ENCODE measurements around the gene RFX3.

RFX3 gene

GRCh38 chr9:3553076-3553765 lies 27.4 kb upstream of the RFX3 start:
- H3K4me3 ChIP-seq (ENCODE audit: low read length in 2 of 2): no peak overlapping the region
- no CpG with 5 or more reads among the region's 3 CpGs for WGBS, 2 donors (ENCODE audit: extremely low coverage in 2 of 2, insufficient read length in 2 of 2, insufficient replicate concordance in 1 of 2)
- H4K91ac ChIP-seq (ENCODE audit: low read depth, low read length, poor library complexity): no peak overlapping the region
- H4K8ac ChIP-seq (ENCODE audit: low read depth, low read length): no peak overlapping the region
- H3K4ac ChIP-seq (ENCODE audit: low read length): no peak overlapping the region
- DNase-seq (ENCODE audit: low spot score): no peak
- H3K18ac ChIP-seq (ENCODE audit: low read length): no peak overlapping the region
- no peaks in the 10 kb centered on the region for H3K9me3 ChIP-seq (replicated peaks in 1 of 2; ENCODE audit: control insufficient read depth in 2 of 2, insufficient read depth in 1 of 2, low read depth in 1 of 2, low read length in 2 of 2)
- no peaks in the 10 kb centered on the region for H3K4me1 ChIP-seq (ENCODE audit: control insufficient read depth in 2 of 2, insufficient read depth in 1 of 2, low read depth in 1 of 2, low read length in 2 of 2)
- no peak overlapping the region for H2BK15ac ChIP-seq (ENCODE audit: low read length)
- H2AK5ac ChIP-seq (ENCODE audit: low read depth, low read length): no peak overlapping the region
- no peak overlapping the region for H3K14ac ChIP-seq (ENCODE audit: low read length)
- no peaks in the 10 kb centered on the region for H3K27me3 ChIP-seq (ENCODE audit: control insufficient read depth in 3 of 3, insufficient read depth in 3 of 3, low read depth in 1 of 3, low read length in 3 of 3)
- H3K36me3 ChIP-seq (replicated peaks in 1 of 2; ENCODE audit: control insufficient read depth in 2 of 2, insufficient read depth in 2 of 2, low read length in 2 of 2): no peaks in the 10 kb centered on the region
- H3K4me2 ChIP-seq (ENCODE audit: insufficient read depth, low read length, poor library complexity, severe bottlenecking): no peak overlapping the region
- no peak overlapping the region for H3K9ac ChIP-seq (ENCODE audit: low read depth, low read length, poor library complexity)
- no peak overlapping the region for H2BK12ac ChIP-seq (ENCODE audit: low read length)
- no peak overlapping the region for H2AFZ ChIP-seq (ENCODE audit: low read length)
- no peaks in the 10 kb centered on the region for H3K79me1 ChIP-seq (ENCODE audit: low read depth, low read length)
- H2BK5ac ChIP-seq (ENCODE audit: low read length): no peak overlapping the region
- no peak overlapping the region for H2BK120ac ChIP-seq (ENCODE audit: low read depth, low read length)
- no peak overlapping the region for H3K23ac ChIP-seq (ENCODE audit: low read depth, low read length, poor library complexity)
- H3K27ac ChIP-seq (replicated peaks; ENCODE audit: low read length): no peak overlapping the region

GRCh38 chr9:3549225-3549624 lies 23.4 kb upstream of the RFX3 start:
- Histone ChIP-seq H2BK5ac (ENCODE audit: low read length) (no peak overlapping the region), H2AK5ac (ENCODE audit: low read depth, low read length) (no peak overlapping the region), H3K9ac (ENCODE audit: low read depth, low read length, poor library complexity) (no peak overlapping the region), H3K4me3 (ENCODE audit: low read length in 2 of 2) (no peak overlapping the region), H3K4me1 (ENCODE audit: control insufficient read depth in 2 of 2, insufficient read depth in 1 of 2, low read depth in 1 of 2, low read length in 2 of 2) (no peaks in the 10 kb centered on the region), H3K9me3 (replicated peaks in 1 of 2; ENCODE audit: control insufficient read depth in 2 of 2, insufficient read depth in 1 of 2, low read depth in 1 of 2, low read length in 2 of 2) (no peaks in the 10 kb centered on the region), H3K4me2 (ENCODE audit: insufficient read depth, low read length, poor library complexity, severe bottlenecking) (no peak overlapping the region), H3K27ac (replicated peaks; ENCODE audit: low read length) (no peak overlapping the region), H3K79me1 (ENCODE audit: low read depth, low read length) (no peaks in the 10 kb centered on the region), H3K4ac (ENCODE audit: low read length) (no peak overlapping the region), H3K14ac (ENCODE audit: low read length) (no peak overlapping the region), H2AFZ (ENCODE audit: low read length) (no peak overlapping the region), H4K8ac (ENCODE audit: low read depth, low read length) (no peak overlapping the region), H4K91ac (ENCODE audit: low read depth, low read length, poor library complexity) (no peak overlapping the region), H3K23ac (ENCODE audit: low read depth, low read length, poor library complexity) (no peak overlapping the region), H2BK15ac (ENCODE audit: low read length) (no peak overlapping the region), H2BK12ac (ENCODE audit: low read length) (no peak overlapping the region), H3K27me3 (ENCODE audit: control insufficient read depth in 3 of 3, insufficient read depth in 3 of 3, low read depth in 1 of 3, low read length in 3 of 3) (no peaks in the 10 kb centered on the region), H3K36me3 (replicated peaks in 1 of 2; ENCODE audit: control insufficient read depth in 2 of 2, insufficient read depth in 2 of 2, low read length in 2 of 2) (no peaks in the 10 kb centered on the region), H2BK120ac (ENCODE audit: low read depth, low read length) (no peak overlapping the region), H3K18ac (ENCODE audit: low read length) (no peak overlapping the region)
- no peak for DNase-seq (ENCODE audit: low spot score)

GRCh38 chr9:3548648-3549047 lies 22.8 kb upstream of the RFX3 start:
- no CpG with 5 or more reads among the region's 1 CpG for WGBS, 2 donors (ENCODE audit: extremely low coverage in 2 of 2, insufficient read length in 2 of 2, insufficient replicate concordance in 1 of 2)
- Histone ChIP-seq H3K4me2 (ENCODE audit: insufficient read depth, low read length, poor library complexity, severe bottlenecking) (no peak overlapping the region), H3K4ac (ENCODE audit: low read length) (no peak overlapping the region), H2AK5ac (ENCODE audit: low read depth, low read length) (no peak overlapping the region), H2BK12ac (ENCODE audit: low read length) (no peak overlapping the region), H3K14ac (ENCODE audit: low read length) (no peak overlapping the region), H2BK120ac (ENCODE audit: low read depth, low read length) (no peak overlapping the region), H3K27me3 (ENCODE audit: control insufficient read depth in 3 of 3, insufficient read depth in 3 of 3, low read depth in 1 of 3, low read length in 3 of 3) (no peaks in the 10 kb centered on the region), H2BK15ac (ENCODE audit: low read length) (no peak overlapping the region), H4K8ac (ENCODE audit: low read depth, low read length) (no peak overlapping the region), H3K4me1 (ENCODE audit: control insufficient read depth in 2 of 2, insufficient read depth in 1 of 2, low read depth in 1 of 2, low read length in 2 of 2) (no peaks in the 10 kb centered on the region), H3K9ac (ENCODE audit: low read depth, low read length, poor library complexity) (no peak overlapping the region), H3K18ac (ENCODE audit: low read length) (no peak overlapping the region), H3K36me3 (replicated peaks in 1 of 2; ENCODE audit: control insufficient read depth in 2 of 2, insufficient read depth in 2 of 2, low read length in 2 of 2) (no peaks in the 10 kb centered on the region), H3K27ac (replicated peaks; ENCODE audit: low read length) (no peak overlapping the region), H3K23ac (ENCODE audit: low read depth, low read length, poor library complexity) (no peak overlapping the region), H3K4me3 (ENCODE audit: low read length in 2 of 2) (no peak overlapping the region), H4K91ac (ENCODE audit: low read depth, low read length, poor library complexity) (no peak overlapping the region), H3K9me3 (replicated peaks in 1 of 2; ENCODE audit: control insufficient read depth in 2 of 2, insufficient read depth in 1 of 2, low read depth in 1 of 2, low read length in 2 of 2) (no peaks in the 10 kb centered on the region), H2AFZ (ENCODE audit: low read length) (no peak overlapping the region), H3K79me1 (ENCODE audit: low read depth, low read length) (no peaks in the 10 kb centered on the region), H2BK5ac (ENCODE audit: low read length) (no peak overlapping the region)
- no peak for DNase-seq (ENCODE audit: low spot score)

DNA sequence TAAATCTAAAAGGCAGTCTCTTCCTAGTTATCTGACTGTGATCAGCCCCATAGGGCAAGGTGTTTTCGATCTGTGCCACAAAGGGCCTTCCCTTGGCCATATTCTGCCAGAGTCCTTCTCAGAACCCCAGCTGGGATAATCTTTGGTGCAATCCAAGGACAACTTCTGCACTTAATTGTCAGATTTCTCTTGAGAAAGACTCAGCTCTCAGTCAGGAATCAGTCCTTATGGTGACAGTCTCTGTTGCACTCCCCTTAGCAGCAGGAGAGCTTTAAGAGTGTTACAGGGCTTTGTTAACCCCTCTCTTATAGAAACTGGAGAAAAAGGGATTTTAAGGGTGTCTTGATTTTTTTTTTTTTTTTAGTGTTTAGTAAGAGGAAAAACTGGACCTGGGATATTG lies 15.4 kb upstream of the RFX3 start:
- Histone ChIP-seq H2BK5ac (ENCODE audit: low read length) (no peak overlapping the region), H3K14ac (ENCODE audit: low read length) (no peak overlapping the region), H3K27me3 (ENCODE audit: control insufficient read depth in 3 of 3, insufficient read depth in 3 of 3, low read depth in 1 of 3, low read length in 3 of 3) (no peaks in the 10 kb centered on the region), H3K4me2 (ENCODE audit: insufficient read depth, low read length, poor library complexity, severe bottlenecking) (no peak overlapping the region), H3K36me3 (replicated peaks in 1 of 2; ENCODE audit: control insufficient read depth in 2 of 2, insufficient read depth in 2 of 2, low read length in 2 of 2) (no peaks in the 10 kb centered on the region), H2BK12ac (ENCODE audit: low read length) (no peak overlapping the region), H3K4me3 (ENCODE audit: low read length in 2 of 2) (no peak overlapping the region), H2BK120ac (ENCODE audit: low read depth, low read length) (no peak overlapping the region), H4K8ac (ENCODE audit: low read depth, low read length) (no peak overlapping the region), H3K79me1 (ENCODE audit: low read depth, low read length) (no peaks in the 10 kb centered on the region), H3K9me3 (replicated peaks in 1 of 2; ENCODE audit: control insufficient read depth in 2 of 2, insufficient read depth in 1 of 2, low read depth in 1 of 2, low read length in 2 of 2) (no peaks in the 10 kb centered on the region), H3K23ac (ENCODE audit: low read depth, low read length, poor library complexity) (no peak overlapping the region), H2AK5ac (ENCODE audit: low read depth, low read length) (no peak overlapping the region), H3K4ac (ENCODE audit: low read length) (no peak overlapping the region), H3K4me1 (ENCODE audit: control insufficient read depth in 2 of 2, insufficient read depth in 1 of 2, low read depth in 1 of 2, low read length in 2 of 2) (no peaks in the 10 kb centered on the region), H2AFZ (ENCODE audit: low read length) (peak overlapping the region; percentile 35), H3K9ac (ENCODE audit: low read depth, low read length, poor library complexity) (no peak overlapping the region), H3K18ac (ENCODE audit: low read length) (no peak overlapping the region), H2BK15ac (ENCODE audit: low read length) (no peak overlapping the region), H3K27ac (replicated peaks; ENCODE audit: low read length) (peak overlapping the region; percentile 58), H4K91ac (ENCODE audit: low read depth, low read length, poor library complexity) (no peak overlapping the region)
- no peak for DNase-seq (ENCODE audit: low spot score)
- WGBS, 2 donors (ENCODE audit: extremely low coverage in 2 of 2, insufficient read length in 2 of 2, insufficient replicate concordance in 1 of 2): no CpG with 5 or more reads among the region's 1 CpG
